HG03280 (cell line): ENCODE results near the gene ITGB7.
A peak's percentile ranks its signal among the peaks of the same experiment; 100 is the strongest.
"Not testable (repeated sequence)": the region's sequence is repeated elsewhere in the genome, so short reads cannot be mapped to it uniquely, and the experiment has no call there.

Experiments used
- ATAC-seq: cut with Tn5 transposase; IDR thresholded peaks from one replicate; pipeline ENCODE4 v1.9.1; 2021; ENCODE audit warnings: mild to moderate bottlenecking, moderate library complexity; ENCODE audit not compliant: unreplicated experiment

The ITGB7 gene

GRCh38 chr12:53217931-53218307 is 10.9 kb upstream of the ITGB7 start:
- no peak for ATAC-seq

- ATAC-seq = no peak
Measured at GRCh38 chr12:53217051-53217930, 10.2 kb upstream of the ITGB7 start.

GRCh38 chr12:53215497-53215896 is 8.4 kb upstream of the ITGB7 start:
- no peak for ATAC-seq

- ATAC-seq = no peak
Measured at GRCh38 chr12:53214687-53215455, 7.8 kb upstream of the ITGB7 start.

- ATAC-seq = no peak
Measured at GRCh38 chr12:53214221-53214620, 7.2 kb upstream of the ITGB7 start.

- peak; percentile 45 for ATAC-seq
Measured at GRCh38 chr12:53213348-53213747, 6.3 kb upstream of the ITGB7 start.

- ATAC-seq = no peak
Measured at GRCh38 chr12:53212931-53213330, 5.9 kb upstream of the ITGB7 start.

GRCh38 chr12:53211476-53212381 is 4.7 kb upstream of the ITGB7 start:
- no peak for ATAC-seq

- ATAC-seq = no peak
Measured at GRCh38 chr12:53210843-53211242, 3.8 kb upstream of the ITGB7 start.

GRCh38 chr12:53208877-53209463 is 1.9 kb upstream of the ITGB7 start:
- peak; percentile 38 for ATAC-seq

GRCh38 chr12:53208435-53208834 is 1.4 kb upstream of the ITGB7 start:
- ATAC-seq = no peak

- peak; percentile 60 for ATAC-seq
Measured at GRCh38 chr12:53205747-53206419, 1.2 kb downstream of the ITGB7 start.

- no peak for ATAC-seq
Measured at GRCh38 chr12:53204351-53204750, 2.7 kb downstream of the ITGB7 start.

GRCh38 chr12:53202316-53202715 is 4.7 kb downstream of the ITGB7 start:
- ATAC-seq = not testable (repeated sequence)

- ATAC-seq = no peak
Measured at GRCh38 chr12:53201639-53202038, 5.4 kb downstream of the ITGB7 start.

GRCh38 chr12:53201177-53201541 is 5.9 kb downstream of the ITGB7 start:
- ATAC-seq = no peak

- ATAC-seq = peak; percentile 43
Measured at GRCh38 chr12:53200458-53201176, 6.4 kb downstream of the ITGB7 start.

GRCh38 chr12:53200107-53200457 is 7.0 kb downstream of the ITGB7 start:
- peak; percentile 19 for ATAC-seq

GRCh38 chr12:53199700-53200099 is 7.4 kb downstream of the ITGB7 start:
- no peak for ATAC-seq
